ENCODE results near the gene ESYT2. TPM values are rescaled to one million over a fixed set of nuclear protein-coding genes. Genes with fewer than 3 reads are reported as not detected.

ESYT2 gene
- total and polyA plus RNA-seq, 9 of the 15 experiments (the other 6 are each of a cell fraction or from before 2014, with no cell fraction given): 5.8 to 86.9 (median 64.7) TPM

DNA sequence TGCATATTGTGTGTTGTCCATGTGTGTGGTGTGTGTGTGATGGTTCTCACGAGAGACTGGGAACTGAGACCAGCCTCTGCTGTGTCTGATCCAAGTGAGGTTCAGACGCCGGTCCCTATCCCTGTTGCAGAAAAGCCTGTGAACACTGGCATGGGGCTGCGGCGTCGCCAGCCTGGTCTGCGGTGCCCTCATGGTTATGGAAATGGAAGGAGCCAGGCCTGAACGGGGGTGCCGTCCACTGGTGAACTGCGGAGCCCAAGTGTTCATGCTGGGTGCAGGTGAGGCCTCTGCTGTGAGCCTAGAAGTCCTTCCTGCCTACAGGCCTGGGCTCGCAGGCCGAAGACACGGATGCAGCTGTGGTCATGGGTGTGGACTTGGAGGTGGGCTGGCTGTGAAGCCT is 106.0 kb downstream of the ESYT2 start (continued):
- no peak for TF ChIP-seq HDAC1 (IDR thresholded peaks at IDR 0.05)
- TF ChIP-seq ZFPM2 (CRISPR knock-in tag; IDR thresholded peaks at IDR 0.05): no peak
- no peak for TF ChIP-seq FOXO4 (CRISPR knock-in tag; IDR thresholded peaks at IDR 0.05)
- no peak for TF ChIP-seq ETS1 (conservative IDR thresholded peaks at IDR 0.05; ENCODE audit: control insufficient read depth, low read depth, low read length)
- TF ChIP-seq ZNF224 (CRISPR knock-in tag; IDR thresholded peaks at IDR 0.05): no peak
- no peak for TF ChIP-seq TAL1 (IDR thresholded peaks at IDR 0.05)
- no peak for TF ChIP-seq CHCHD3 (CRISPR knock-in tag; IDR thresholded peaks at IDR 0.05)

DNA sequence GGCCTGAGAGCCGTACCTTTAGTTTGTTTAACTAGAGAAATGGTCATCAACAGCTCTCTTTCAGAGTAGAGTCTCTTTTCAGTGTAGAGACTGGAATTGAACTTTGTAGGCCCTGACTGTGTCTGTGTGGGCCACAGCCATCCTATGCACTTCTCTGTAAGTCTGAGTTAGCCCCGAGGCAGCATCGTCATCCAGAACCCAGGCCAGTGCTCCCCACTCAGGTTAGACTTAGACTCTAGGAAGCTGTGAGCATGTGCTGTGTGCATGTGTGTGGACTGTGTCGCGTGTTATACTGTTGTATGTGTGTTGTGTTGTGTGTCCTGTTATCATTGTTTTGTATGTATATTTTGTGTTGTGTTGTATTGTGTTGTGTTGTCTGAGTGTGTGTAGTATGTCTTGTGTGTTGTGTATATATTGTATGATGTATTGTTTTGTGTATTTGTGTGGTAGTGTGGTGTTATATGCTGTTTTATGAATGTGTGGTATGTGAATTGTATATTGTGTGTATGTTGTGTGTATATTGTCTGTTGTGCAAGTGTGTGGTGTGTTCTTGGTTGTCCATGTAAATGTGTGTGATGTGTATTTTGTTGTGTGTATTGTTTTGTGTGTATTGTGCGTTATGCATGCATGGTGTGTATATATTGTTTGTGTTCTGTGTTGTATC is 106.6 kb downstream of the ESYT2 start:
- no peaks in the 10 kb centered on the region for H3K36me3 ChIP-seq (ENCODE audit: control insufficient read depth, insufficient read depth, low read length)
- peak; percentile 73 for FAIRE-seq
- no peak overlapping the region for H3K4me2 ChIP-seq (ENCODE audit: insufficient read depth, low read length)
- ChIA-PET CTCF (ENCODE audit: low intra/inter-chr PET ratio) (no interaction called here), POLR2A (interaction anchor here (0.6 to 1.2 kb wide), 2 partner anchors 10 to 26 kb away, joined by 3 read pairs; no protein-coding TSS in a partner anchor)
- H3K9me1 ChIP-seq (ENCODE audit: control insufficient read depth, insufficient read depth, low read length): no peaks in the 10 kb centered on the region
- H3K4me1 ChIP-seq (replicated peaks in 1 of 2; ENCODE audit: control insufficient read depth in 2 of 2, insufficient read depth in 2 of 2, low read length in 2 of 2): peaks cover 4 to 5% of the 10 kb centered on the region in 2 experiments; a peak in 4 of 5 replicates
- H3K27ac ChIP-seq (ENCODE audit: extremely low read depth, low read depth, low read length): no peak overlapping the region
- 57% methylated on average over 6 of the region's 6 CpGs for WGBS (ENCODE audit: insufficient coverage, low coverage, missing lambda C conversion rate)
- no peaks in the 10 kb centered on the region for H4K20me1 ChIP-seq (replicated peaks; ENCODE audit: control insufficient read depth, insufficient read depth, low read length)
- H3K9me3 ChIP-seq (replicated peaks; ENCODE audit: control insufficient read depth, insufficient read depth, low read depth, low read length): no peaks in the 10 kb centered on the region
- peak overlapping the region; percentile 51; the same call in 1 of the 2 replicates for H2AFZ ChIP-seq (ENCODE audit: low read depth, low read length)
- peak; percentile 29; the same call in 2 of the 3 replicates for ATAC-seq
- no peak overlapping the region for H3K4me3 ChIP-seq
- in situ Hi-C loops (cut with MboI) (no loop called here), intact Hi-C loops (cut with micrococcal nuclease) (no loop called here)
- no TSS peak for BruUV-seq (replicated peaks)
- H3K9ac ChIP-seq (ENCODE audit: insufficient read depth in 1 of 2, low read depth in 2 of 2, low read length in 2 of 2): no peak overlapping the region
- no peaks in the 10 kb centered on the region for H3K79me2 ChIP-seq (ENCODE audit: control insufficient read depth, insufficient read depth, low read length)
- no peak for DNase-seq (ENCODE audit: extremely low read depth in 1 of 4, low spot score in 3 of 4)
- H3K27me3 ChIP-seq (ENCODE audit: control insufficient read depth in 2 of 2, insufficient read depth in 2 of 2, low read length in 2 of 2): peaks cover 0 to 5% of the 10 kb centered on the region in 2 experiments; a peak in 1 of 5 replicates
- TF ChIP-seq MTA3 (IDR thresholded peaks at IDR 0.05; ENCODE audit: borderline replicate concordance): no peak
- TF ChIP-seq, protein P1, sequence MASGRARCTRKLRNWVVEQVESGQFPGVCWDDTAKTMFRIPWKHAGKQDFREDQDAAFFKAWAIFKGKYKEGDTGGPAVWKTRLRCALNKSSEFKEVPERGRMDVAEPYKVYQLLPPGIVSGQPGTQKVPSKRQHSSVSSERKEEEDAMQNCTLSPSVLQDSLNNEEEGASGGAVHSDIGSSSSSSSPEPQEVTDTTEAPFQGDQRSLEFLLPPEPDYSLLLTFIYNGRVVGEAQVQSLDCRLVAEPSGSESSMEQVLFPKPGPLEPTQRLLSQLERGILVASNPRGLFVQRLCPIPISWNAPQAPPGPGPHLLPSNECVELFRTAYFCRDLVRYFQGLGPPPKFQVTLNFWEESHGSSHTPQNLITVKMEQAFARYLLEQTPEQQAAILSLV (tag; IDR thresholded peaks at IDR 0.05): 0 out of 2 replicates have a peak, but pooled peaks have one; percentile 19
- TF ChIP-seq HBP1 (CRISPR knock-in tag; IDR thresholded peaks at IDR 0.05): peak; percentile 39
- TF ChIP-seq TEAD2 (tag; IDR thresholded peaks at IDR 0.05): no peak
- no peak for TF ChIP-seq EGR1 (conservative IDR thresholded peaks at IDR 0.05)
- TF ChIP-seq PTBP1 (IDR thresholded peaks at IDR 0.05; ENCODE audit: low read depth, low read length): no peak
- TF ChIP-seq TSC22D4 (tag; IDR thresholded peaks at IDR 0.05): 0 out of 2 replicates have a peak, but pooled peaks have one; percentile 18
- 0 out of 2 replicates have a peak, but pooled peaks have one; percentile 64 for TF ChIP-seq SMARCA5 (IDR thresholded peaks at IDR 0.05)
- no peak for TF ChIP-seq HIVEP1 (CRISPR knock-in tag; IDR thresholded peaks at IDR 0.05)
- TF ChIP-seq CBFA2T3 (IDR thresholded peaks at IDR 0.05): 0 out of 2 replicates have a peak, but pooled peaks have one; percentile 7
- 0 out of 2 replicates have a peak, but pooled peaks have one; percentile 14 for TF ChIP-seq LARP7 (IDR thresholded peaks at IDR 0.05)

Measured in K562 (cell line).